HG03066 (cell line): ENCODE data around the gene TMEM69.
"Not testable (repeated sequence)": the region's sequence is repeated elsewhere in the genome, so short reads cannot be mapped to it uniquely, and the experiment has no call there.

Experiments
- ATAC-seq: cut with Tn5 transposase; IDR thresholded peaks from one replicate; pipeline ENCODE4 v1.9.1; 2021; ENCODE audit warnings: low read depth; ENCODE audit not compliant: unreplicated experiment

Gene TMEM69

GRCh38 chr1:45730075-45730779 is 42.2 kb downstream of the TMEM69 start:
- ATAC-seq, result no peak

- no peak for ATAC-seq
Observed at GRCh38 chr1:45730780-45731319, 42.9 kb downstream of the TMEM69 start.

- no peak for ATAC-seq
Observed at GRCh38 chr1:45739137-45739536, 51.2 kb downstream of the TMEM69 start.

- not testable (repeated sequence) for ATAC-seq
Observed at GRCh38 chr1:45739641-45740156, 51.7 kb downstream of the TMEM69 start.
